GM21526 (cell line): Measurements from ENCODE around the gene TMEM150A.
"Not testable (repeated sequence)": the region's sequence is repeated elsewhere in the genome, so short reads cannot be mapped to it uniquely, and the experiment has no call there.

Experiments
- ATAC-seq: cut with Tn5 transposase; IDR thresholded peaks from one replicate; pipeline ENCODE4 v1.9.1; 2021; ENCODE audit warnings: moderate library complexity; ENCODE audit not compliant: unreplicated experiment, low FRiP score

Gene TMEM150A

DNA sequence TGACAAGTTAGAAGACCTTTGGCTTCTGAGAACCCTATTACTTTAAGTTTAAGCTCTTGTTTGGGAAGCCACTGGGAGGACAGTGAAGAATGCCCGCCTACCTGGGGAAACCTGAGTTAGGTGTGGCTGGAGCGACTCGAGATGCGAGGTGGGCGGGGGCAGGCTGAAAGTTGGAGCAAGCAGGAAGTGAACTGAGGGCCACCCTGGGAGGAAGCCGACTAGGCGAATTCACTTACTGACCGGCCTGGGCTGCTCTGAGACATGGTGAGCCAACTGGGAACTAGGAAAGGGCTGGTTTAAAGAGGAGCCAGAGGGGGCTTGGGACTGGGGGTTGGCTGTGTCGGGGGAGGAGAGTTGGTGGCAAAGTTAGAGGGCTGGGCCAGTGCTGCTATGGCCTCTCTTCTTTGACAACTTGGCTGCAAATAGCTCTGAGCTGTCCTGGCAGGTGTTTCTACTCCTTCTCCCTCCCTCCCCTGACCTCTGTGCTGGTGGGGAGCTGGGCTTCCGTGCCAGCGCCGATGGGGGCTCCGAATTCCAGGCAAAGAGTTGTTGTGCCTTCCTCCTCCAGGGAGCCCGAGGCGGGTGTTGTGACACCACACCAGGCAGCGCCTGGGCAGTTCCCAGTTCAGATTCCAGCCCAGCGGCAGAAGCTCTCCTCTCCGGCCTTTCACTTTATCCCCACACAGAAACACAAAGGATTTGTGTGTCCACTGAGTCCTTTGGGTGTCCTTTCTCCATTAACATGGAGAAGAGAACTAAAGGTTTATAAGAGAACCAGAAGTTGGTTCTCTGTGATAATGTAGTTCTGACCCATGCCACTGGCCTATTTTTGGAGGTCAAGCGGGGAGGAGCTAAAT, 24.9 kb downstream of the TMEM150A start, which contains the start of gene VAMP8:
TSS of gene VAMP8 (plus strand) at position 201 of the 857 bp plus-strand sequence. CDS start at position 262, 61 bp downstream.
- ATAC-seq: peak; percentile 74

DNA sequence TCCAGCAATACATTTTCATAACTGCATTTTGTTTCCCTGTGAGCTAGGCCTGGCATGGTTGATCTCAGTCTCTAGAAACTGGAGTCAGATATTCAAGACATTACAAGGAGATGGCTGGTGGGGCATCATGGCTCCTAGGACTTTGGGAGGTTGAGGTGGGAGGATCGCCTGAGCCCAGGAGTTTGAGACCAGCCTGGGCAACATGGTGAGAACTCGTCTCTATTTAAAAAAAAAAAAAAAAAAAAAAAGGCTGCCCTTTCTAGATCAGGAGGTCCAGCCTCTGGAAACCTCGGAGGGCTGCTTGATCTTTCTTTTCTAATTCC, 25.5 kb downstream of the TMEM150A start:
- no peak for ATAC-seq

DNA sequence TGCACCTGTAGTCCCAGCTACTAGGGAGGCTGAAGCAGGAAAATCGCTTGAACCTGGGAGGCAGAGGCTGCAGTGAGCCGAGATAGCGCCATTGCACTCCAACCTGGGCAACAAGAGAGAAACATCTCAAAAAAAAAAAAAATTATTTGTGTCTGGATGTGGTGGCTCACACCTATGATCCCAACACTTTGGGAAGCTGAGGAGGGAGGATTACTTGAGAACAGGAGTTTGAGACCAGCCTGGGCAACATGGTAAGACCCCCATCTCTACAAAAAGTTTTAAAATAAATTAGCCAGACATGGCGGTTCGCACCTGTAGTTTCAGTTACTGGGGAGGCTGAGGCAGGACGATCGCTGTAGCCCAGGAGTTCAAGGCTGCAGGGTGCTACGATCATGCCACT, 26.8 kb downstream of the TMEM150A start:
- no peak for ATAC-seq

DNA sequence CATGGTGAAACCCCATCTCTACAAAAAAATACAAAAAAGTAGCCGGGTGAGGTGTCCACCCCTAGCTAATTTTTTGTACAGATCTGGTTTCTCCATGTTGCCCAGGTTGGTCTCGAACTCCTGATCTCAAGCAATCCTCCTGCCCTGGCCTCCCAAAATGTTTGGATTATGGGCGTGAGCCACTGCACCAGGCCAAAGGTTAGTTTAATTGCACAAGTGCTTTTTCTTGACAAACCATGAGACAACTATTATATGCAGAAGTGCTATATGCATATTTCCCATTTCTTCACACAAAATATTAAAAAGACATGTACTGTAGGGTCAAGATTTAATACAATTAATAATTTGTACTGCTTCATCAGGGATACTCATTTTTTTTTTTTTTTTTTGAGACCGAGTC, 36.2 kb downstream of the TMEM150A start:
- no peak for ATAC-seq

DNA sequence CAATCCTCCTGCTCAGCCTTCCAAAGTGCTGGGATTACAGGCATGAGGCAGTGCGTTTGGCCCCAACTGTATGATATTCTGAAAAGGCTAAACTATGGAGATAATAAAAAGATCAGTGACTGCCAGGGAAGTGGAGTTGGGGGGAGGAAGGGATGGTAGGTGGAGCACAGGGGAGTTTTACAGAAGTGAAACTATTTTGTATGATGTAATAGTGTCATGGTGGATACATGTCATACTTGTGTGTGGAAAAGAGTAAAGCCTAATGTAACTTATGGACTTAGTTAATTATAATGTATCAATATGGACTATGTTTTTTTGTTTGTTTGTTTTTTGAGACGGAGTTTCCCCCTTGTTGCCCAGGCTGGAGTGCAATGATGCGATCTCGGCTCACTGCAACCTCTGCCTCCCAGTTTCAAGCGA, 38.3 kb downstream of the TMEM150A start:
- no peak for ATAC-seq

DNA sequence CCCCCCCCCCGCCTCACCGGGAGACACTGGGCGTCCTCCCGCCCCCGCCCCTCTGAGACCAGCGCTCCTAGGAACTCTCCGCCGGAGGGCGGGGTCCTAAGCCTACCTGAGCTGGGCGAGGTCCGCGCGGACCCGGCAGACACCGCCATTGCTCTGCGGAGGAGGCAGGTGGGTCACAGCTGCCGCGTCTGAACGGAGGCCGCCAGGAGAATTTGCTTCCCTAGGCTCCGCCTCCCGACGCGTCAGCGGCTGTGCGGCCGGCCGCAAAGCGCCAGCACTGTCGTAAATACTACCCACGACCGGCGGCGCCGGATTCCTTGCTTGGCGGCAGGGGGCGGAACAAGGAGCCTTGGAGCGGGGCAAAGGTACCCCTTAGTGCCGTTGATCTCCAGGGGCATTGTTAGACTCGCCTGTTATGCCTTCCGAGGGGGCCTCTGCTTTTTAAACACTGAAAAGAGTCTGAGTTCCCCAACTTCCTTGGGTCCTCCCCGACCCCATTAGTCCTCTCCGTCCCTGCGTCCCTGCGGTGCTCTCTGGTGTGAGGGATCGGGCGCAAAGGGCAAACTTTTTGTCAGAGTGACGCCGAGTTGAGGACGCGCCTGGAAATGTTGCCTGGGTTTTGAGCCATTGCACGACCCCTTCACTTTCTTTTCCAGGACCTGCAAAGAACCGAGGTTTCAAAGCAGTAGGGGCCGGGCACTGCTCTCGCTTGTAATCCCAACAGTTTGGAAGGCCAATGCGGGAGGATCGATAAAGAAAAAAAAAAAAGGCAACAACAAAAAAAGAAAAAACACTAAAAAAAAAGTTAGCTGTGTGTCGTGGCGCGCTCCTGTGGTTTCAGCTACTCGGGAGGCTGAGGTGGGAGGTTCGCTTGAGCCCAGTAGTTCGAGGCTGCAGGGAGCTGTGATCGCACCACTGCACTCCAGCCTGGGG, 41.0 kb downstream of the TMEM150A start, which contains the start of gene GGCX:
TSS of gene GGCX (minus strand) at position 214 of the 933 bp plus-strand sequence. CDS start at position 149, 65 bp downstream.
- peak; percentile 83 for ATAC-seq

DNA sequence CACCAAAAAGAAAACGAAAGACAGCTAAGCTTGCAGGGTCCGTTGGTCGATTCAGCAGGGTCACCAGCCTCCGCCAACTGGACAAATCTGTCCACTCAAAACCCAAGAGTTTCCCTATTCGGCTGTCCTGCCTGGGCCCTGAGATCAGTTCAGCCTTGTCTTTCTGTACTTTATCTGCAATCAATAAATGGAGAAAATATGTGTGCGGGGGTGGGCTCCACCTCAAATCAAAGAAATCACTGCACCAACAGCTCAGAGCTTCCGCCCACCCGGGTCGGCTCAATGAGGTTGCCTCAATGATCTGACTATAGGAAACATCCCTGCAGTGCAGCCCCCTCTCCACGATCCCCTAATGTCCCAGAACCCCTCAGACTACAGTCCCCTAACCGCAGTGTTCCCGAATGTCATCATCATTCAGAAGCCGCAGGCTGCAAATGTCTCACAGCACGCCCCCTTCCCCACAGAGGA, 41.7 kb downstream of the TMEM150A start:
- no peak for ATAC-seq

DNA sequence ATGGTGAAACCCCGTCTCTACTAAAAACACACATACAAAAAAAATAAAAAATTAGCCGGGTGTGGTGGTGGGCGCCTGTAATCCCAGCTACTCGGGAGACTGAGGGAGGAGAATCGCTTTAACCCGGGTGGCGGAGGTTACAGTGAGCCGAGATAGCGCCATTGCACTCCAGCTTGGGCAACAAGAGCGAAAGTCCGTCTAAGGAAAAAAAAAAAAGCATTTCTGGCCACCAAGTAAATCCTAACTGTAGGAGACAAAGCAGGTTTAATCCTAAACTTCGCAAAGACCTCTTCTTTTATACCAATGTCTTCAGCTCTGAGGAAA, 42.1 kb downstream of the TMEM150A start:
- ATAC-seq: not testable (repeated sequence)

DNA sequence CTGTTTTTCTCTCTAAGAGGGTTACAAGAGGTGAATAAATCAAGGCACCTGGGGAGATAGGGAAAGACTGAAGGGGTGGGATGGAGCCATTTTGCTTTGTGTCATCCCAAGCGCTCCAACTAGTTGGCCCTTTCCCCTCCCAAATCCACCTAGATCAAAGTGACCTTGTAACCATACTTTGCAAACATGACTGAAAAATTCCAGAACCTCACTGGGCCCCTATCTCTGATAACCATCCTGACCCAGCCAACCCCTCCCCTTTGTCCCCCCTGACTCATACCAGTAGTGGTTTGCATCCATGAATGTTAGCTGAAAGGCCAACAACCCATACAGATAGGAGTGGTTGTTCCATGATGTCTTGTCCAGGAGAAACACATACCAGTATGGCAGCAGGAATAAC, 44.3 kb downstream of the TMEM150A start:
- ATAC-seq: no peak

DNA sequence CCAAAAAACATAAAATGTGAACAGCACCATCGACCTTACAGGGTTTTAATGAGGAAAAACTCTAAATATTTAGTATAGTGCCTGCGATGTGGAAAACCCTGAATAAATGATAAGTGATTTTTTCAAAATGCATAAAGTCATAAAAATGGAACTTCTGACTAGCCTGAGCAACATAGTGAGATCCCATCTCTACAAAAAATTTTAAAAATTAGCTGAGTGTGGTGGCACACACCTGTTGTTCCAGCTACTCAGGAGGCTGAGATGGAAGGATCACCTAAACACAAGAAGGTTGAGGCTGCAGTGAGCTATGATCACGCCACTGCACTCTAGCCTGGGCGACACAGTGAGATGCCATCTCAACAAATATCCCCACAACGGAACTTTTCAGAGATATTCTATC, 45.4 kb downstream of the TMEM150A start:
- no peak for ATAC-seq

DNA sequence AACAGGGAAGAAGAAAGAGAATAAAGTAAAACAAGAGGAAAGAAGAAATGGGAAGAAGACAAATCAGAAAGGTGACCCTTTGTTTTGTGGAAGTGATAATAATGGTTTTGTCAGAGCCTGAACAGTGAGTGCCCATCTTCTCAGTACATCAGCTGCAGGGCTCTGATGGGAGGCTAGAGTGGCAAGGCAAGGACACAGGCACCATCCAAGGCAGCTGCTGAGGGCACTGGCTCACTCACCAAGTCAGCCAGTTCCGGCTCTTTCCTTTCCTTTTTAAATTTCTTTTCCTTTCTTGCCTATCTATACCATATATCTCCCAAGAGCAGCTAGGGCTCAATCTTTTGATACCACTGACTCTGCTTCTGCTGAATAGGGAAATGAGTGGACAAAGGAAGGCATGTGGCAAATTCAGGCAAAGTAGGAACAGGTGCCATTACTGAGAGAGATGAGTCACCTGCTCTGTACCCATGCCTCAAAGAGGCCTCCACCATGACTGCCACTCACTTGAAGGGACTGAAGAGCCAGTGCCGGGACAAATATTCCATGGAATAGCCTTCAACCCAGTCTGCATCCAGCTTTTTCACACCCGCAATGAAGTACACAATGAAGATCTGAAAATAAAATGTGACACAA, 47.4 kb downstream of the TMEM150A start:
- no peak for ATAC-seq

DNA sequence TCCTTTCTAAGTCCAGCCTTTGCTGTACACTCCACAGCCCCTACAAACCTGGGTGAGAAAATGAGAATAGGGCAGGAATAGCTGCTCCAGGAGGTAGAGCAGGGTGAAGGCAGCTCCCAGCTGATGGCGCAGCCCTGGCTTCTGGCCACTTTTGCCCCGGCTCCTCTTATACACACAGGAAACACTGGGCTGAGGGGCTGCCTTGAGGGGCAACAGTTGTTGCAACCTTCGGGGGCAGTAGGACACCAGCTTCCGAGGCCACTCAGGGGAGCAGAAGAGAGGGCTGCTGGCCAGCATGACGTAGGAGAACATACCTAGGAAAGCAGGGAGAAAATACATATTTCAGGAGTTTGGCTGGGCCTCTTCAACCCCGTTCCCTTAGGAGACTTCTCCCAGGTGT, 49.3 kb downstream of the TMEM150A start:
- ATAC-seq: no peak

DNA sequence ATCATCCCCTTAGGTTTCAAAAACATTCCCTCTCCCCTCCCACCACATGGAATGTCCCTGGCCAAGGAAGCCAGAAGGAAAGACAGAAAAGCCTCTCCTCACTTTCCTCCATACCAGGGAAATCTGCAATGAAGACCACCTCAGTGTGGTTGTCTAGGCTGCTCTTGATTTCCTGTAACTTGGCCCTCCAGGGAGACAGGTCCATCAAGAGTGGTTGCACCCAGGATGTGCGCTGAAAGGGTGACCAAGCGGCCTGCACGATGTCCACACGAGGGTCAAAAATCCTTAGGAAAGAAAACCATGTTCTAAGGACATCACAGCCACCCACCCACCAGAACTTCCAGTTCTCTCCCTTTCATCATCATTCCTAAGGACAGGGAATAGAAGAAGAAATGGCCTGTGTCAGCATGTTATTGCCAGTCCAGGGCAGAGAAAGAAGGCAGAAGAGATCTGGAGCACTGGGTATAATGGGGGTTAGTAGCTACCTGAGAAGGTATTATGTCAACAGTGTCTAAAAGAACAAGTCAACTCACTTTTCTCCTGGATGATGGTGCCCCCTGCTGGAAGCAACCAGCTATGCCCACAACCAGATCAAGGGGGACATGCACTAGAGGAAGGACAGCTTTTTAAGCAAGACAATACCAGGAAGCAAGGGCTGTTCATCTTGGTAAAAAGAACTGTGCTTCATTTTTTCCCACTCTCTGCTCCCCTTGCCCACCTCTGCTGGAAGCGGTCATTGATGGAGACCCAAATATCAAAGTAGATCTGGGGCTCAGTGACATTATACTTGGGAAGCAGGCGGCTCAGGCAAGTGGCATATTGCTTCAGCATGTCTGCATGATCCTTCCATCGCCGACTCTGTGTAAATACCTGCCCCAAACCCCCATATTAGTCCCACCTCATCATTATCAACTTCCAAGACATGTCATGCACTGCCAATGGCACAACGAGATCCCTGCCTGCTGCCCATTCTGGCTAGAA, 50.5 kb downstream of the TMEM150A start:
- peak; percentile 44 for ATAC-seq

DNA sequence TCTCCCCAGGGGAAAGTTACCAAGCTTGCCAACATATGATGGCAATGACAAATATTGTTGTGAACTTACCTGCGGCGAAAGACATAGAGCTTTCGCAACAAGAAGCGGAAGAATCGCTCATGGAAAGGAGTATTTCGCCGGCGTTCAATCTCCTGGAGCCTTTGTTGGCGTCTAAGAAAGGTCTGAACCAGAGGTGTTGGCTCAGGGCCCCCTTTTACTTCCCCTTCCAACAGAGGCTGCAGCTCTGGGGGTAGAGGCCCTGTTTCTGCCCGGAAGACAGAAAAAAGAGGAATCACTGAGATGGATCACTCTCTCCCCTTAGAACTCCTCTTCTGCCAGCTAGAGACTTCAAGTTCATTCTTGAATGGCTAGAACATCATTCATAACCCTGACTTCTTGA, 52.0 kb downstream of the TMEM150A start:
- ATAC-seq: no peak

DNA sequence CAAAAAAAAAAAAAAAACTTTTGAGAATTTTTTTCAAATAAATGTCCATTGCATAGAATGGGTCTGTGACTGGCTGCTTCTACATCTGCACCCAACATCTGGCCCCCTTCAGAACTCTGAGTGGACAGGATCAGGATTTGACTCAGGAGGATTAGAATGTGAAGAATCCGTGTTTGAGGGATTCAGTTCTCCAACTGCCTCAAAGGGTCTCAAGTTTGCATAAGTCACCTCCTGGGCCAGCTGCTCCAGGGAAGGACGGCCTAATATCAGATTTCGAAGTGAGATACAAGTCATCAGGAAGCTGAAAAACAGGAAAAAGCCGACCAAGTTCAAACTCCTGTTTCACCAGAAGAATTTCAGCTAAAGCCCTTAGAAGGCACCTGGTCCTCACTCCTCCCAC, 52.7 kb downstream of the TMEM150A start:
- ATAC-seq: no peak

DNA sequence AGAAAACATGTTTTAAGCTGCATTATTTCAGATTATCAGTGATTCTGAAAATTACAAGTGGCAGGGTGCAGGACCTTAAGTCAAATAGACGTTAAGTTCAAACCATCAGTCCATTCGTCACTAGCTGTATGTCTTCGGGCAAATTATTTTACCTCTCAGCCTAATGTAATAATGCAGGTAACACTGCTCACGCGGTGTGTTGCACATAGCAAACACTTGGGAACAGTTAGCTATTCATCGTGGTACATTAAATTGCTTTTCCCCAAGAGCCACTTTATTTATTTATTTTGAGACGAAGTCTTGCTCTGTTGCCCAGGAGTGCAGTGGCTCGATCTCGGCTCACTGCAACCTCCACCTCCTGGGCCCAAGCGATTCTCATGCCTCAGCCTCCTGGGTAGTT, 53.4 kb downstream of the TMEM150A start:
- no peak for ATAC-seq

DNA sequence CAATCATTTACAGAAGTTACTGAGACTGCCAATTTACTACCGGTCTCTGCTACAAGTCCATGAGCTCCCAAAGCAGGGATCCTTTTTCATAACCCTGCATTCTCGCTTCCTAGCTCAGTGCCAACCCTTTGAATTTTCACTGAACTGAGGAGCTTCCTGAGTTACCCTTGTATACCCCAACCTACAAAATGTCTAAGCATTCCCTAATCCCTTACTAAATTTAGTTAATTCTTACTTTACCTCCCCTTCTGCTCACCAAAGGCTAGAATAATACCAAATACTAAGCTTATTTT, 53.9 kb downstream of the TMEM150A start:
- ATAC-seq: no peak
